Measurements from ENCODE around the gene C2CD4B. TPM values are rescaled to one million over a fixed set of nuclear protein-coding genes. Genes with fewer than 3 reads are reported as not detected.

Gene C2CD4B
- polyA plus RNA-seq, 1 donor = 1.8 TPM

DNA sequence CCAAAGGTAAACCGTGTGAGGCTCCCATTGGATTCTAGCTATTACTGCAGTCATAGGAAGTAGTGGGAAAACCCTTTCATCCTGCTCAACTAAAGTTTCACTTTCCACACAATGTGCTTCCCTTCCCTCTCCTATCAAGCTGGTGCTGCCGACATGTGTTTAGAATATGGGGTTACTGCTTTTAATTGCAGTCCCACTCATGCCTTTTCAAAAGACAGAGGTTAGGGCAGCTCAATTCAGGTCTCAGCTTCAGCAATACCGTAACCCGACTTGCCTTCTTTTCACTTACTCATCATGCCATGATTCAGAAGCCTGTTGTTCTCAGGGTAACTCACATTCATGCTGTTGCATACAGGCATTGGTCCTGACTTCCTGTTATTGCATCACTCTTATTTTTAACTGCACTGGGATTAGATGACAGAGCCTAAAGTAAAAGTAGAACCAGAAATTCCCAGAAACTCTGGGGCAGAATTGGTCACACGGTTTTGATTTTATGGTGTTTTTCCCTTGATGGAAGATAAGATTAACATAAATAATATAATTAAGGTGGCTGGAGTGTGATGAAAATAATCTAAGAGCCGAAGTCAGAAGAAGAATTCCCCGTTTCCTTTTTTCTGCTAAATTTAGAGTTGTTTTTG is 45.7 kb downstream of the C2CD4B start:
- no peak for DNase-seq (ENCODE audit: low read depth)

DNA sequence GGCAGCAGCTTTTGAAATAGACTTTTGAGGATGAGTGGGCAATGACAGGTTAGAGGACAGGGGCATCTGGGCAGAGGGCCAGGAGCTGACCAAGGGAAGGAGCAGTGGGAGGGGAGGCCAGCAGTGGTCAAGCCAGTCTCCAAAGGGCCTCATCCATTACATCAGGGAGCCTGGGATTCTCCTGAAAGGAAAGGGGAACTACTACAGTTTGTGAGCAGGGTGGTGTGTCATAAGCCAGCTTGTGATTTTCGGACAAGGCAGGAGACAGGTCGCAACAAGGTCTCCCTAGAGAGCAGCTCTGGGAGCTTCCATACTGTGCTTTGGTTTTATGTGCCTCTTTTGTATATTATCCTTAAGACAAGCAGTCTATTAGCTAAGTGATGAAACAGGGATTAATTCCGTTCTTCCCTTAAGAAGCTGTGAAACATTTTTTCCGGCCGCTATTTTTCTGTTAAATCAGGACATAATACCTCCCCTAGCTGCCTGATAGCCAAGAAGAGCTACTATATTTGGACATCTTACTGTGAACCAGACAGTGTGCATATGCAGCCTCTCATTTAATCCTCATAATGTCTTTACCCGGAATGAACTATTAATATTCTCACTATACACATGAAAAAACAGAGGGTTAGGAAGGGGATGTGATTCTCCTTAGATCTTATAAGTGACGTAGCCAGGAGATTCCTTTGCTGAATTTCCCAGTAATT is 46.4 kb downstream of the C2CD4B start:
- no peak for DNase-seq (ENCODE audit: low read depth)

DNA sequence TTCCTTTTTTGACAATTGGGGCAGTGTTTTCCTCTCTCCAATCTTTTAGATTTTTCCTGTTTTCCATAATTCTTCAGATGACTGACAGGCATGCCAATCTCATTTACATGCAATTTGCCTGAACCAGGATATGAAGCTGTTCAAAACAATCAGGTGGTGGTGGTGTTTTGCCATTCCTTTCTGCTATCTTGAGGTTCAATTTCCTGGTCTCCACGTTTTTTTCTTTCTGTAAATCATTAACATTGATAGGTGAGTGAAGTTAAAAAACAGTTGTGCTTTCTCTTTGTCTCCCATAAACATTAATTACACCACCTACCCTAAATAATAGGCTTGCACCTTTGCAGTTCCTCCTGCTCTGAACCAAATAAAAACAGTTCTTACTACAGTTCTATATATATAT is 49.2 kb downstream of the C2CD4B start:
- no peak for DNase-seq (ENCODE audit: low read depth)

Other genes with a start within 250 kb of the C2CD4B start
- gene VPS13C, start 104.8 kb downstream of the C2CD4B start, polyA plus RNA-seq (ENCODE audit: insufficient read length) = 32.5 TPM
- 0.04 TPM for gene C2CD4A, start 98.3 kb downstream of the C2CD4B start, polyA plus RNA-seq (ENCODE audit: insufficient read length)
- 62.8 TPM for gene TLN2, start 225.3 kb upstream of the C2CD4B start, polyA plus RNA-seq (ENCODE audit: insufficient read length)